22Rv1 (cell line): ENCODE results near the gene ACTL8.

ENCODE experiments used
- CTCF ChIP-seq: fragments of 450-650 bp; IDR thresholded peaks from 2 replicates; pipeline ENCODE4 v1.5.1; 2017; ENCODE audit warnings: mild to moderate bottlenecking
- ZFX ChIP-seq: fragments of 450-650 bp; IDR thresholded peaks from 2 replicates; pipeline ENCODE4 v1.6.1; 2017; ENCODE audit warnings: antibody characterized with exemption, borderline replicate concordance

GRCh38 chr1:17870679-17871078 is 115.5 kb downstream of the ACTL8 start:
- TF ChIP-seq CTCF: no peak
- TF ChIP-seq ZFX: no peak
